ENCODE measurements around the gene SNX19. TPM values are rescaled to one million over a fixed set of nuclear protein-coding genes. Genes with fewer than 3 reads are reported as not detected.

The SNX19 gene
- total RNA-seq, 1 experiment from 2014 or later: 61.1 TPM

GRCh38 chr11:130842001-130842400, 74.3 kb downstream of the SNX19 start:
- DNase-seq (ENCODE audit: low spot score): no peak

DNA sequence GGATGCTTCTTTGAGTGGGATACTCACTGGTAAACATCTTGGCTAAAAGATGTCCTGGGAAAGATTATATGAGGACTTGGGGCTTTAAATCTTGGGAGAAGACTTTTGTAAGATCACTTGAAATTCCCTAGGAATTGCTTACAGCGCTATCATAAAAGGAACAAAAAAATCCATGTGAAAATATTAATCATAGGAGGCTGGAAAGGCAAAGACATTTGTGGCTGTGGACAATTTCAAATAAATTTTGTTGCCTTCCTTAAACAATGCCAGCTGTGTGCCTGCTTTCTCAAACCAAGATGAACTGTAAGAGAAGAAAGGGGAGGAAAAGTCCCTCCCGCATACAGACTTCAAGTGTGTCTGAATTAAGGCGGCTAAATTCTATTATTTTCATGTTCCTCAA, 75.6 kb downstream of the SNX19 start:
- DNase-seq (ENCODE audit: low spot score): no peak

DNA sequence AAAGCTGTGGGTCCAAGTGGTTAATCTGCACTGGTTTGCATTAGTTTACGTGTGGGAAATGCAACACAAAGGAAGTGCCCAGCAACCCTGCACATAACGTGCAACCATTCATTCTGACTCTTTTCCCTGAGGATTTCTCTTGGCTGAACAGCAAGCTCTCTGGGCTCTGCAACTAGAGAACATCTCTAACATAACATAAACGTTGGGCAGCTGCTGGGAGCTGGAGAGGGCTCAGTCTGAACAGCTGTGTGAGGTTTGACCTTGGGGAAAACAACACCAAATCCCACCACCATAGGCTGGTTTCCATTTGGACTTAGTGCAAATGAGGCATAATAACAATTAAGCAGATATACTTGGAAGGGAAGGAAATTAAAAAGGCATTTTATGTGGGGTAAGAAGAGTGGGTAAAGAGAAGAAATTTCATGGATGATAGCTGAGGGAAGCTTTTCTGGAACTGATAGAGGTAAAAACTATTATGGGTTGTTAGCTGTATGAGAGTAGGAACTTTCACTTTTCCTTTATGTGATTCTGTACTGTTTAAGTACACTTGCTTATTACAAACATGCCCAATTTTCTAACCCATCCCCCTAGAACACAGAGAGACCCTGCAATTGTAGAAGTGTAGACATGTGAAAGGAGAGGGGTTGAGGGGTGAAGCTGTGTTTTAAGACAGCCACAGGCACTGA, 76.2 kb downstream of the SNX19 start:
- no peak for DNase-seq (ENCODE audit: low spot score)

DNA sequence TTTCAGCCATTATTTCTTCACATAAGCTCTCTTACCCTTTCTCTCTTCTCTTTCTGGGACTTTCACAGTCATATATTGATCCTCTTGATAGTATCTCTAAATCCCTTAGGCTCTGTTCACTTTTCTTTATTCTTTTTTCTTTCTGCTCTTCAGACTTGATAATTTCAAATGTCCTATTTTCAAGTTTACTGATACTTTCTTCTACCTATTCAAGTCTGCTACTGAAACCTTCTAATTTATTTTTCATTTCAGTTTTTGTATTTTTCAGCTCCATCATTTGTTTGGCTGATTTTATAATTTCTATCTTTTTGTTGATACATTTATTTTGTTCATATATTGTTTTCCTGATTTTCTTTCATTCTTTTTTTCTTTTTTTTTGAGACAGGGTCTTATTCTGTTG, 79.1 kb downstream of the SNX19 start:
- no peak for DNase-seq (ENCODE audit: low spot score)

DNA sequence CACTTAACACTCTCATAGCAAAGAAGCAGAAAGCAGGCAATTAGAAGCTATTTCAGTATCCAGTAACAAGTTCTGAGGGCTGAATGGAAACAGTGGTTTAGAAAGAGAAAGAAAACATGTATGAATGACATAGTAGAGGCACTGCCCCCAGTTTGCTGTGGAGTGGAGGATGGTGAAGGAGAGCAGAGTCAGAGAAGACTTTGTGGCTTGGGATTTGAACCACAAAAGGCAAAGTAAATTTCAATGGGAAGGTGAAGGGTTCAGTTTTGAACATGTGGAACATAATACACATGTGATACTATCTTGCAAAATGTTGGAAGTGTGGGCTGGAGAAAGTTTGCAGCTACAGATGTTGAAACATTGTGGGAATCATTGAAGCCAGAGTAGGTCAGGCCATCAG, 81.4 kb downstream of the SNX19 start:
- DNase-seq (ENCODE audit: low spot score): no peak

DNA sequence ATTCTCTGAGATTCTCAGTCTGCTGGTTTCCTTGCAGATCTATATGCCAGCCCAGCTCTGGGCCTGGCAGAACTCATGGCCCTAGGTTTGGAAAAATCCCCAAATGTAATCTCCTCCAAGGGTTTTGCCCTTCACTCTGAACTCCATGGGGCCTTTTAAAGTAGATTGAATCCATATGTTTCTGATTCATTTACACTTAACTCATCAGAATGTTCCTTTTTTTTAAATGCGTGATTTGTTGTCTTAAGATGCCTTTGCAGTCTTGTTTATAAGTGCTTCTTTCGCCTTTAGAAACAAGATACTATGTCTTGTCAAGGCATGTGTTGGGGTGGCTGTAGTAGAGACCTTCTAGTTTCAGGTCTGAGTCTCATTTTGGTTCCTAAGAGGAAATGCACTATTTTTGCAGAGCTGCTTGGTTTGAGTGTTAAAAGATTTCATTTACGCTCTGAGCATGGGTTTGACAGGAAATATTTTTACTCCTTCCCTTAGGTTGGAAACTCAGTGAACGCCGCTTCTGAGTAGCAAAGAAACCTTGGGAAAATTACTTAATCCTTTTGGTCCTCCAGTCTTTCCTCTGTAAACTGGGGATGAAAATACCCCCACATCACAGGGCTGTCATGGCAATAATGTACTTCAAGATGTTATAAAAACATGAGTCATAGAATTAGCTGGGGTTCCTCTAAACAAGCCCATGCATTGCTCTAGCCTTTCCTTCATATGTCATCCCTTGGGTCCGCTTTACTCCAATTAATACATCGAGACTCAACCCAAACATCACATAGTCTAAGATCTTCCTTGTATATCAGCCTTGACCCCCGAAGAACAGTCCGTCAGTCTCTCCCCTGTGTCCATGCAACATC, 83.5 kb downstream of the SNX19 start:
- no peak for DNase-seq (ENCODE audit: low spot score)

DNA sequence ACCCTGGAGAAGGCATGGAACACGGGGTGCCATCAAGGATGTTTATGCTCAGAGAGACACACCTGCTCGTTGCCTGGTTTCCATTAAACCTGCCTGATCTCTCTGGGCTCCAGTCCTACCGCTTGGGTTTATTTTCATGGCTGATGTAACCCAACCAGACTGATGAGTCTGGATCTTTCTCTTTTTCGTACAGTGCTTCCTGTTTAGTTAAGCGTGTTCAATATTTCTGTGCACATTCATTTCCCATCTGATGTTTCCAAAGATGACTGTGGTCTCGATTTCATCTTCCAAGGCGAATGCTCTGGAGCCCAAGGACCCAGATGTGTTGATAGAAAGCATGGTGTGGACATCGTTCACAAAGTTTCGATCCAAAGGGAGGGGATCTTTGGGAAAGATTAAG, 84.3 kb downstream of the SNX19 start:
- no peak for DNase-seq (ENCODE audit: low spot score)

- DNase-seq (ENCODE audit: low spot score): no peak
Measured at GRCh38 chr11:130831506-130831905, 84.8 kb downstream of the SNX19 start.

- DNase-seq (ENCODE audit: low spot score): no peak
Measured at GRCh38 chr11:130830566-130830965, 85.7 kb downstream of the SNX19 start.

GRCh38 chr11:130829920-130830511, 86.3 kb downstream of the SNX19 start:
- DNase-seq (ENCODE audit: low spot score): no peak

- no peak for DNase-seq (ENCODE audit: low spot score)
Measured at GRCh38 chr11:130828741-130829140, 87.5 kb downstream of the SNX19 start.

GRCh38 chr11:130827451-130828377, 88.6 kb downstream of the SNX19 start:
- peak; percentile 44 for DNase-seq (ENCODE audit: low spot score)

DNA sequence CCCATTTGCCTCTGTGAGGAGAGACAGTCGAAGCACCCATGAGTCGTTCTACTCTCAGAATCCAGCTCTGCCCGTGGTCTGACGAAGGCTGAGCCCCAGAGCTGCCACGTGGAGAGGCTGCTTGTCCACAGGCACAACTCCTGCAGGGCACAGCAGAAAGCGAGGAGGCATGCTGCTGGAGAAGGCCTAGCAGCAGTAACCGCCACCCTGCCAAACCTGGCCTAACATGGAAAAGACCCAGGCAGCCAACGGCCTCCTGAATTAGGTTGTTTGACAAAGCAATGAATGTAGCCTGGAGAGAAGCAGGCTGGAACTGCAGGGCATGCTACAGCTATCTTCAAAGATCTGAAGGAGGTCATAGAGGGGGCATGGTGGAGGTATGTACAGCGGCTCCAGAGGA, 89.7 kb downstream of the SNX19 start:
- DNase-seq (ENCODE audit: low spot score): no peak

- DNase-seq (ENCODE audit: low spot score): no peak
Measured at GRCh38 chr11:130825983-130826382, 90.3 kb downstream of the SNX19 start.

GRCh38 chr11:130825561-130825960, 90.7 kb downstream of the SNX19 start:
- DNase-seq (ENCODE audit: low spot score): no peak
